OCI-LY7 (cell line): ENCODE results near the gene HORMAD2. TPM values are rescaled to one million over a fixed set of nuclear protein-coding genes. Genes with fewer than 3 reads are reported as not detected.

Experiments
- BruUV-seq: library from RNA; stranded (reverse); fragments of 400-500 nt; replicated peaks from 2 replicates; lab custom pipeline; 2021; lab: Mats Ljungman, UMichigan
- CTCF ChIA-PET: fragments of 300-600 bp; sonication (Branson Sonifier 250); formaldehyde crosslinking; loops from one replicate; lab custom pipeline; 2022; ENCODE audit warnings: antibody characterized with exemption; ENCODE audit not compliant: unreplicated experiment; lab: Charles Lee
- POLR2A ChIA-PET: fragments of 300-600 bp; sonication (Branson Sonifier 250); formaldehyde crosslinking; loops from one replicate; lab custom pipeline; 2022; ENCODE audit warnings: antibody characterized with exemption; lab: Charles Lee
- DNase-seq: peaks from one replicate; pipeline ENCODE4 v3.0.0-alpha.2; 2015; ENCODE audit warnings: low spot score
- H2AFZ ChIP-seq: fragments of 200-600 bp; sonication (generic), shearing (Covaris generic); 2 replicates; pipeline ENCODE4 v1.6.1; 2014; ENCODE audit warnings: mild to moderate bottlenecking, antibody characterized with exemption, low read length, moderate library complexity
- H3K27ac ChIP-seq: fragments of 200-600 bp; sonication (generic); 2 replicates; pipeline ENCODE4 v1.5.1; 2014; ENCODE audit warnings: mixed run types, low read depth, mild to moderate bottlenecking, moderate library complexity, low read length, inconsistent platforms; ENCODE audit not compliant: poor library complexity, severe bottlenecking
- H3K36me3 ChIP-seq: fragments of 200-600 bp; sonication (generic); 2 replicates; pipeline ENCODE4 v1.6.1; 2014; ENCODE audit warnings: mild to moderate bottlenecking, antibody characterized with exemption, low read length, moderate library complexity, mixed read lengths; ENCODE audit not compliant: insufficient read depth
- H3K4me1 ChIP-seq: fragments of 200-600 bp; sonication (generic); 2 replicates; pipeline ENCODE4 v1.5.1; 2014; ENCODE audit warnings: mild to moderate bottlenecking, low read length; ENCODE audit not compliant: insufficient read depth, poor library complexity, severe bottlenecking
- H3K4me2 ChIP-seq: fragments of 200-600 bp; sonication (generic); 2 replicates; pipeline ENCODE4 v1.6.1; 2014; ENCODE audit warnings: mild to moderate bottlenecking, low read length
- H3K4me3 ChIP-seq: fragments of 200-600 bp; sonication (generic); 2 replicates; pipeline ENCODE4 v1.5.1; 2014; ENCODE audit warnings: mild to moderate bottlenecking, low read depth, low read length; ENCODE audit not compliant: poor library complexity, severe bottlenecking
- H3K79me2 ChIP-seq: fragments of 200-600 bp; sonication (generic); 2 replicates; pipeline ENCODE4 v1.6.1; 2016; ENCODE audit warnings: low read depth, mild to moderate bottlenecking, low read length, moderate library complexity, mixed read lengths; ENCODE audit not compliant: insufficient read depth
- H3K9me2 ChIP-seq: fragments of 200-600 bp; sonication (generic); 2 replicates; pipeline ENCODE4 v1.6.1; 2016; ENCODE audit warnings: mild to moderate bottlenecking, low read length, mixed read lengths; ENCODE audit not compliant: insufficient read depth
- H3K9me3 ChIP-seq: fragments of 200-600 bp; sonication (generic); 2 replicates; pipeline ENCODE4 v1.6.1; 2014; ENCODE audit warnings: mild to moderate bottlenecking, mixed run types, low read length, mixed read lengths
- H4K20me1 ChIP-seq: fragments of 200-600 bp; sonication (generic); 2 replicates; pipeline ENCODE4 v1.6.1; 2014; ENCODE audit warnings: mild to moderate bottlenecking, antibody characterized with exemption, low read length, moderate library complexity, mixed read lengths; ENCODE audit not compliant: insufficient read depth
- CTCF ChIP-seq: fragments of 200-600 bp; sonication (generic); conservative IDR thresholded peaks from 2 replicates; pipeline ENCODE4 v1.5.1; 2014; ENCODE audit warnings: mild to moderate bottlenecking, antibody characterized with exemption, low read length, moderate library complexity, mixed read lengths
- EZH2phosphoT487 ChIP-seq: fragments of 200-600 bp; sonication (generic); IDR thresholded peaks from 2 replicates; pipeline ENCODE4 v1.6.1; 2018; ENCODE audit warnings: low read depth, borderline replicate concordance, mild to moderate bottlenecking, mixed run types, antibody characterized with exemption, low read length, moderate library complexity, mixed read lengths
- intact Hi-C: fragments of 100-400 bp; cut with micrococcal nuclease; formaldehyde crosslinking; loops from one replicate; pipeline ENCODE4 v1.10.0; 2022; ENCODE audit not compliant: unreplicated experiment
- total RNA-seq, 2 experiments: library from RNA; depleted of rRNA in 1 of 2; stranded (reverse); fragments of >200 nt in 1 of 2; shearing (Covaris generic) in 1 of 2; gene quantifications; 2 replicates each; pipeline ENCODE4 v1.2.3, GENCODE V29; 2014 to 2022

HORMAD2 gene
- total RNA-seq, 2 experiments from 2014 or later, result not detected

- Histone ChIP-seq H3K36me3 (no peaks in the 10 kb centered on the region), H3K9me2 (no peaks in the 10 kb centered on the region), H4K20me1 (no peaks in the 10 kb centered on the region), H3K4me2 (no peak overlapping the region), H3K4me1 (peaks cover 28% of the 10 kb centered on the region), H2AFZ (no peak overlapping the region), H3K79me2 (no peaks in the 10 kb centered on the region), H3K9me3 (no peaks in the 10 kb centered on the region), H3K27ac (no peak overlapping the region), H3K4me3 (no peak overlapping the region)
- POLR2A ChIA-PET, result no interaction called here
- intact Hi-C loops, result no loop called here
- CTCF ChIA-PET, result no interaction called here
- TF ChIP-seq EZH2phosphoT487 (no peak), CTCF (no peak)
- no peak for DNase-seq
- BruUV-seq, result no TSS peak
Measured at GRCh38 chr22:30193031-30193775, 112.9 kb downstream of the HORMAD2 start.

DNA sequence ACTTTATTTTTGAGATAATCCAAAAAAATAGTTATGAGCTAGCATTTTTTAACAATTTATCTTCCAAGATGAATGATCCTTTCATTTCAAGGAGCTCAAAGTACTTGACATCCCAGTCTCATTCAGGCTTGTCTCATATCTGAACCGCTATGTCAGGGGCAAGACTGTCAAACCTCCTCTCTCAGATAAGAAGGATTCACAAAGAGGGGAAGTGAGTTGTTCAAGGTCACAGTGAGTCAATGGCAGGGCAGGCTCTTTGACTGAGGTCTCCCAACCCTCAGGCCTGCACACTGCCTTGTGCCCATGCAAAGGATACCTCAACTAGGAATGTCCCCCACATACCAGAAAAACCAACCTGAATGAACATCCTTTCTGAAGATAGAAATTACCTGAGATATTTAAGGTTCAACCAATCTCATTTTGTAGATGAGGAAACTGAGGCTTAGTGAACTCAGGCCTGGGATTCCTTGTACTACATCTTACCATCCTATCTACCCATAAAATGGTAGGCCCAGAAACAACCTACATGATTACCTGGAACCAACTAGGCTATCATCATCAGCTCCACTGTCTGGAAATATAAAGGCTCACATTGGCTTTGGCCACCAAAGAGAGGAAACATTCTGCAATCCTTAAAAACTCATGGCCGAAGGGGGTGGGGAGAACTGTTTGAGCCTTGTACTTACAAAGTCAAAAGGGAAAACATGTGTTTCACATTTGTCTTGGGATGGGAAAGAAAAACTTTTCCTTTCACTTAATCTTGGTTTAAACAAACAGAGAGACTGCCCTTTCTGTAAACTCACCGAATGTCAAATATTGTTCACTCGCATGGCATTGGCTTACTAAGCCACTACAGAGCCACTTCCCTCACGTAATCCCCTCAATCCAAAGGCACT, 115.2 kb downstream of the HORMAD2 start:
- Histone ChIP-seq H3K4me3 (no peak overlapping the region), H4K20me1 (no peaks in the 10 kb centered on the region), H3K4me2 (no peak overlapping the region), H3K36me3 (no peaks in the 10 kb centered on the region), H3K27ac (no peak overlapping the region), H3K9me2 (no peaks in the 10 kb centered on the region), H2AFZ (0 out of 2 replicates have a peak overlapping the region, but pooled peaks have one; percentile 83), H3K79me2 (no peaks in the 10 kb centered on the region), H3K4me1 (peaks cover 28% of the 10 kb centered on the region), H3K9me3 (no peaks in the 10 kb centered on the region)
- BruUV-seq, result no TSS peak
- ChIA-PET POLR2A (interaction anchor here (0.7 to 1.2 kb wide), 3 partner anchors 13 to 423 kb away, joined by 3 to 4 read pairs (median 3); no protein-coding TSS in a partner anchor), CTCF (no interaction called here)
- TF ChIP-seq CTCF (no peak), EZH2phosphoT487 (no peak)
- intact Hi-C loops, result no loop called here
- no peak for DNase-seq
